SH-SY5Y (cell line): ENCODE results near the gene ULBP3.

Source experiments
- GATA2 ChIP-seq: IDR thresholded peaks from 2 replicates; pipeline ENCODE4 v1.6.1; 2011; ENCODE audit warnings: mild to moderate bottlenecking, low read depth, low read length
- GATA3 ChIP-seq: IDR thresholded peaks from 2 replicates; pipeline ENCODE4 v1.6.1; 2011; ENCODE audit warnings: low read depth, mild to moderate bottlenecking, low read length, moderate library complexity

- no peak for TF ChIP-seq GATA2
- no peak for TF ChIP-seq GATA3
Measured at GRCh38 chr6:150068151-150068550, 770 bp downstream of the ULBP3 start.
